SU-DHL-6 (cell line): ENCODE data around the gene SV2A.
"Not testable (repeated sequence)": the region's sequence is repeated elsewhere in the genome, so short reads cannot be mapped to it uniquely, and the experiment has no call there.

ENCODE experiments used
- H2AFZ ChIP-seq: fragments of 200-600 bp; sonication (generic); 2 replicates; pipeline ENCODE4 v1.6.1; 2014; ENCODE audit warnings: low read depth, mild to moderate bottlenecking, moderate library complexity, mixed read lengths, antibody characterized with exemption, low read length; ENCODE audit not compliant: severe bottlenecking
- H3F3A ChIP-seq: fragments of 200-600 bp; shearing (Covaris generic); 2 replicates; pipeline ENCODE4 v1.6.0; 2016; ENCODE audit warnings: antibody characterized with exemption, mild to moderate bottlenecking; ENCODE audit not compliant: insufficient read depth
- H3K27ac ChIP-seq: fragments of 200-600 bp; sonication (generic); 2 replicates; pipeline ENCODE4 v1.5.1; 2016; ENCODE audit warnings: low read depth, mild to moderate bottlenecking, low read length, moderate library complexity, mixed read lengths
- H3K27me3 ChIP-seq: fragments of 200-600 bp; sonication (generic), shearing (Covaris generic); 2 replicates; pipeline ENCODE4 v1.6.0; 2014; ENCODE audit warnings: mild to moderate bottlenecking, low read length
- H3K36me3 ChIP-seq: fragments of 200-600 bp; sonication (generic); 2 replicates; pipeline ENCODE4 v1.6.1; 2014; ENCODE audit warnings: mild to moderate bottlenecking, low read length, mixed read lengths
- H3K4me2 ChIP-seq: fragments of 300-600, 200-600 bp; shearing (Covaris generic), sonication (generic); 2 replicates; pipeline ENCODE4 v1.6.0; 2014; ENCODE audit warnings: low read length, low read depth, mild to moderate bottlenecking; ENCODE audit not compliant: poor library complexity, severe bottlenecking
- H3K4me3 ChIP-seq: fragments of 200-600 bp; sonication (generic); 2 replicates; pipeline ENCODE4 v1.5.1; 2014; ENCODE audit warnings: antibody characterized with exemption, low read length, mild to moderate bottlenecking, mixed read lengths; ENCODE audit not compliant: insufficient read depth, poor library complexity, severe bottlenecking
- H3K79me2 ChIP-seq: fragments of 200-600 bp; sonication (generic); 2 replicates; pipeline ENCODE4 v1.6.1; 2014; ENCODE audit warnings: mild to moderate bottlenecking, low read length, moderate library complexity; ENCODE audit not compliant: insufficient read depth
- H3K9ac ChIP-seq: fragments of 200-600 bp; sonication (generic); 2 replicates; pipeline ENCODE4 v1.7.0; 2014; ENCODE audit warnings: mild to moderate bottlenecking, low read length
- H3K9me2 ChIP-seq: fragments of 200-600 bp; sonication (generic); replicated peaks from 2 replicates; pipeline ENCODE4 v1.6.1; 2014; ENCODE audit warnings: low read length; ENCODE audit not compliant: insufficient read depth
- H3K9me3 ChIP-seq: fragments of 200-600 bp; sonication (generic); 2 replicates; pipeline ENCODE4 v1.6.1; 2014; ENCODE audit warnings: low read length, mixed read lengths; ENCODE audit not compliant: insufficient read depth
- H4K20me1 ChIP-seq: fragments of 200-600 bp; sonication (generic); 2 replicates; pipeline ENCODE4 v1.6.1; 2014; ENCODE audit warnings: low read depth, mild to moderate bottlenecking, antibody characterized with exemption, low read length, moderate library complexity, mixed read lengths

The SV2A gene

DNA sequence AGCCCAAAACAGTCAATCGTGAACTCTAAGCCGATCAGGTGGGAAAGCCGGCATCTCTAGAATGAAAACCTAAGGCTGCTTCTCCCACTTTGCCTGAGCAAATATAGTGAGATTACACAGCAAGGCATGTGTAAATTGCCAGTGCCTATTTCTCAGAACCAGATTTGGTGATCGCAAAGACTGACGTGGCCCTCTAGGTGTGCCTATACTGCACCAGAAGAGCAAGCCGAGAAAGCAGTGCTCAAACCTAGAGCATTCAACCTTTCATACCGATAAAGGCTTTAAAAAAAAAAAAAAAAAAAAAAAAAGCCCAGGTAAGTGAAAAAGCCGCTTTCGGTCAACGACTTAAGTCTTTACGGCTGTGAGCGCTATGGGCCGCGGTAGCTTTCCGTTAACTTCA lies 57.4 kb downstream of the SV2A start:
- not testable (repeated sequence) for H3K9me2 ChIP-seq, H3K9ac ChIP-seq, H4K20me1 ChIP-seq, H3K27me3 ChIP-seq, H3K9me3 ChIP-seq, H3K27ac ChIP-seq, H2AFZ ChIP-seq, H3K36me3 ChIP-seq, H3F3A ChIP-seq, H3K79me2 ChIP-seq, H3K4me2 ChIP-seq, H3K4me3 ChIP-seq
